Hepatocyte (in vitro differentiated cells): ENCODE measurements around the gene OAF.

Experiments
- EZH2phosphoT487 ChIP-seq: fragments of 200-600 bp; sonication (generic); IDR thresholded peaks from one replicate; pipeline ENCODE4 v1.6.1; 2018; ENCODE audit warnings: antibody characterized with exemption, mild to moderate bottlenecking, low read depth, moderate library complexity; ENCODE audit not compliant: unreplicated experiment, severe bottlenecking
- TF ChIP-seq, protein P1 (sequence below): fragments of 200-600 bp; sonication (generic); IDR thresholded peaks from 2 replicates; pipeline ENCODE4 v1.5.1; 2016; ENCODE audit warnings: antibody characterized with exemption, mild to moderate bottlenecking; ENCODE audit not compliant: poor library complexity

DNA sequence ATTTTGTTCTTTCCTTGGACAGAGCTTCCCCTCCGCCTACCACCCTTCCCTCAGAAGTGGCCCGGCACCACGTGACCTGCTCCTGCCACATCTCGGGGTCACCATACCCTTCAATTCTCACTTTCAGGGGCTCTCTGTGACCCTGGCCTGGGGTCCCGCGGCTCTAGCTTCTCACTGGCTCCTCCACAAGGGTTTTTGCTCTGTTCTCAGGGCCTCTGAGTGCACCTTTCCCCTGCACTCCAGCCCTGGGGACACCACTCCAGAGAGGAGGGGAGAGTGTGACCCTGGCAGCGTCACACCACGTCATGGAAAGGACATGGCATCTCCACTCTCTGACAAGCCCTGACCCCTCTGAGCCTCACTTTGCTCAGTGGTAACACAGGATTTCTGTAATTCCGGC, 46.5 kb downstream of the OAF start:
- TF ChIP-seq, protein P1, sequence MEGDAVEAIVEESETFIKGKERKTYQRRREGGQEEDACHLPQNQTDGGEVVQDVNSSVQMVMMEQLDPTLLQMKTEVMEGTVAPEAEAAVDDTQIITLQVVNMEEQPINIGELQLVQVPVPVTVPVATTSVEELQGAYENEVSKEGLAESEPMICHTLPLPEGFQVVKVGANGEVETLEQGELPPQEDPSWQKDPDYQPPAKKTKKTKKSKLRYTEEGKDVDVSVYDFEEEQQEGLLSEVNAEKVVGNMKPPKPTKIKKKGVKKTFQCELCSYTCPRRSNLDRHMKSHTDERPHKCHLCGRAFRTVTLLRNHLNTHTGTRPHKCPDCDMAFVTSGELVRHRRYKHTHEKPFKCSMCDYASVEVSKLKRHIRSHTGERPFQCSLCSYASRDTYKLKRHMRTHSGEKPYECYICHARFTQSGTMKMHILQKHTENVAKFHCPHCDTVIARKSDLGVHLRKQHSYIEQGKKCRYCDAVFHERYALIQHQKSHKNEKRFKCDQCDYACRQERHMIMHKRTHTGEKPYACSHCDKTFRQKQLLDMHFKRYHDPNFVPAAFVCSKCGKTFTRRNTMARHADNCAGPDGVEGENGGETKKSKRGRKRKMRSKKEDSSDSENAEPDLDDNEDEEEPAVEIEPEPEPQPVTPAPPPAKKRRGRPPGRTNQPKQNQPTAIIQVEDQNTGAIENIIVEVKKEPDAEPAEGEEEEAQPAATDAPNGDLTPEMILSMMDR = no peak
- no peak for TF ChIP-seq EZH2phosphoT487
